G401 (cell line): ENCODE data around the gene TNPO3. TPM values are rescaled to one million over a fixed set of nuclear protein-coding genes. Genes with fewer than 3 reads are reported as not detected.
"Not testable (repeated sequence)": the region's sequence is repeated elsewhere in the genome, so short reads cannot be mapped to it uniquely, and the experiment has no call there.

ENCODE experiments used
- DNase-seq: peaks from one replicate; pipeline ENCODE4 v3.0.0-alpha.2; 2015; ENCODE audit warnings: low spot score
- in situ Hi-C: cut with HindIII; loops from 2 replicates; pipeline ENCODE4 v1.10.0; 2016; ENCODE audit warnings: low sequenced_read_pairs, mixed read lengths
- total RNA-seq: library from RNA; depleted of rRNA; stranded (reverse); fragments of >200 nt; shearing (Covaris generic); gene quantifications from 2 replicates; pipeline ENCODE4 v1.2.3, GENCODE V29; 2014

The TNPO3 gene
- total RNA-seq, 1 experiment from 2014 or later, result 71.4 TPM

- in situ Hi-C loops, result no loop called here
- DNase-seq, result no peak
Observed at GRCh38 chr7:128944487-128945236, 110.2 kb downstream of the TNPO3 start.

GRCh38 chr7:128943251-128943650 is 111.7 kb downstream of the TNPO3 start:
- in situ Hi-C loops, DNase-seq: not testable (repeated sequence)

- no peak for DNase-seq
- in situ Hi-C loops, result no loop called here
Observed at GRCh38 chr7:128941946-128942526, 112.9 kb downstream of the TNPO3 start.

- in situ Hi-C loops, result no loop called here
- DNase-seq, result no peak
Observed at GRCh38 chr7:128941323-128941890, 113.5 kb downstream of the TNPO3 start.

- in situ Hi-C loops, result no loop called here
- DNase-seq, result no peak
Observed at GRCh38 chr7:128940494-128941322, 114.2 kb downstream of the TNPO3 start.

- no peak for DNase-seq
- in situ Hi-C loops, result no loop called here
Observed at GRCh38 chr7:128939861-128940410, 115.0 kb downstream of the TNPO3 start.

GRCh38 chr7:128939075-128939860 is 115.6 kb downstream of the TNPO3 start:
- DNase-seq, result no peak
- in situ Hi-C loops, result no loop called here

- in situ Hi-C loops, result no loop called here
Observed at GRCh38 chr7:128938544-128939074, 116.3 kb downstream of the TNPO3 start.

GRCh38 chr7:128937647-128938543 is 117.0 kb downstream of the TNPO3 start, which contains the start of gene IRF5:
TSS of gene IRF5 (plus strand) at chr7:128937927. CDS start at chr7:128942082, 4,155 bp downstream.
- in situ Hi-C loops, result no loop called here
- DNase-seq, result no peak

More at GRCh38 chr7:128938544-128939074, 116.3 kb downstream of the TNPO3 start:
- no peak for DNase-seq

GRCh38 chr7:128937271-128937646 is 117.7 kb downstream of the TNPO3 start:
- no peak for DNase-seq
- in situ Hi-C loops, result no loop called here

- in situ Hi-C loops, result no loop called here
Observed at GRCh38 chr7:128936798-128937197, 118.1 kb downstream of the TNPO3 start.

GRCh38 chr7:128935342-128935730 is 119.6 kb downstream of the TNPO3 start:
- in situ Hi-C loops, result no loop called here

More at GRCh38 chr7:128936798-128937197, 118.1 kb downstream of the TNPO3 start:
- no peak for DNase-seq

GRCh38 chr7:128934361-128935341 is 120.3 kb downstream of the TNPO3 start:
- in situ Hi-C loops, result no loop called here
- DNase-seq, result no peak

More at GRCh38 chr7:128935342-128935730, 119.6 kb downstream of the TNPO3 start:
- no peak for DNase-seq

- DNase-seq, result no peak
- in situ Hi-C loops, result no loop called here
Observed at GRCh38 chr7:128933180-128933891, 121.6 kb downstream of the TNPO3 start.

- in situ Hi-C loops, result no loop called here
Observed at GRCh38 chr7:128932862-128933179, 122.1 kb downstream of the TNPO3 start.

More at GRCh38 chr7:128932862-128933179, 122.1 kb downstream of the TNPO3 start:
- DNase-seq, result no peak
